Stimulated activated CD4-positive, alpha-beta T cell treated with anti-CD3 and anti-CD28 coated beads, Interleukin-4, amount 100 ng/mL, for 1 hour (primary cell): ENCODE measurements around the gene PCDHGB6.
"Not testable (repeated sequence)": the region's sequence is repeated elsewhere in the genome, so short reads cannot be mapped to it uniquely, and the experiment has no call there.

Experiments
- DNase-seq: peaks from one replicate; pipeline ENCODE4 v3.0.0-alpha.2; 2020

Gene PCDHGB6

DNA sequence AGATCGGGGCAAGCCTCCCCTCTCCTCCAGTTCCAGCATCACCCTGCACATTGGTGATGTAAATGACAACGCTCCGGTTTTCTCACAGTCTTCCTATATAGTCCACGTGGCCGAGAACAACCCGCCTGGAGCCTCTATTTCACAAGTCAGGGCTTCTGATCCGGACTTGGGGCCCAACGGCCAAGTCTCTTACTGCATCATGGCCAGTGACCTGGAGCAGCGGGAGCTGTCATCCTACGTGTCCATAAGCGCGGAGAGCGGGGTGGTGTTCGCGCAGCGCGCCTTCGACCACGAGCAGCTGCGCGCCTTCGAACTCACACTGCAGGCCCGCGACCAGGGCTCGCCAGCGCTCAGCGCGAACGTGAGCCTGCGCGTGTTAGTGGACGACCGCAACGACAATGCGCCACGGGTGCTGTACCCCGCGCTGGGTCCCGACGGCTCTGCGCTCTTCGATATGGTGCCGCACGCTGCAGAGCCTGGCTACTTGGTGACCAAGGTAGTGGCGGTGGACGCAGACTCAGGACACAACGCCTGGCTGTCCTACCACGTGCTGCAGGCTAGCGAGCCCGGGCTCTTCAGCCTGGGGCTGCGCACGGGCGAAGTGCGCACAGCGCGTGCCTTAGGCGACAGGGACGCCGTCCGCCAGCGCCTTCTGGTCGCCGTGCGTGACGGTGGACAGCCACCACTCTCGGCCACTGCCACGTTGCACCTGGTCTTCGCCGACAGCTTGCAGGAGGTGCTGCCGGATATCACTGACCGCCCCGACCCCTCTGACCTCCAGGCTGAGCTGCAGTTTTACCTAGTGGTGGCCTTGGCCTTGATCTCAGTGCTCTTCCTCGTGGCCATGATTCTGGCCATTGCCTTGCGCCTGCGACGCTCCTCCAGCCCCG, 18.4 kb upstream of the PCDHGB6 start:
- DNase-seq: no peak

GRCh38 chr5:141392429-141393198, 15.2 kb upstream of the PCDHGB6 start, which contains the start of gene PCDHGA8:
PCDHGA8 (plus strand) TSS chr5:141392633; CDS start chr5:141392814, 181 bp downstream.
- no peak for DNase-seq

DNA sequence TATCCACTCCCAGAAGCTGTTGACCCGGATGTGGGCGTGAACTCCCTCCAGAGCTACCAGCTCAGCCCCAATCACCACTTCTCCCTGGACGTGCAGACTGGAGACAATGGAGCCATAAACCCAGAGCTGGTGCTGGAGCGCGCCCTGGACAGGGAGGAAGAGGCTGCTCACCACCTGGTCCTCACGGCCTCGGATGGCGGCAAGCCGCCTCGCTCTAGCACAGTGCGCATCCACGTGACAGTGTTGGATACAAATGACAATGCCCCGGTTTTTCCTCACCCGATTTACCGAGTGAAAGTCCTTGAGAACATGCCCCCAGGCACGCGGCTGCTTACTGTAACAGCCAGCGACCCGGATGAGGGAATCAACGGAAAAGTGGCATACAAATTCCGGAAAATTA, 14.6 kb upstream of the PCDHGB6 start:
- no peak for DNase-seq

DNA sequence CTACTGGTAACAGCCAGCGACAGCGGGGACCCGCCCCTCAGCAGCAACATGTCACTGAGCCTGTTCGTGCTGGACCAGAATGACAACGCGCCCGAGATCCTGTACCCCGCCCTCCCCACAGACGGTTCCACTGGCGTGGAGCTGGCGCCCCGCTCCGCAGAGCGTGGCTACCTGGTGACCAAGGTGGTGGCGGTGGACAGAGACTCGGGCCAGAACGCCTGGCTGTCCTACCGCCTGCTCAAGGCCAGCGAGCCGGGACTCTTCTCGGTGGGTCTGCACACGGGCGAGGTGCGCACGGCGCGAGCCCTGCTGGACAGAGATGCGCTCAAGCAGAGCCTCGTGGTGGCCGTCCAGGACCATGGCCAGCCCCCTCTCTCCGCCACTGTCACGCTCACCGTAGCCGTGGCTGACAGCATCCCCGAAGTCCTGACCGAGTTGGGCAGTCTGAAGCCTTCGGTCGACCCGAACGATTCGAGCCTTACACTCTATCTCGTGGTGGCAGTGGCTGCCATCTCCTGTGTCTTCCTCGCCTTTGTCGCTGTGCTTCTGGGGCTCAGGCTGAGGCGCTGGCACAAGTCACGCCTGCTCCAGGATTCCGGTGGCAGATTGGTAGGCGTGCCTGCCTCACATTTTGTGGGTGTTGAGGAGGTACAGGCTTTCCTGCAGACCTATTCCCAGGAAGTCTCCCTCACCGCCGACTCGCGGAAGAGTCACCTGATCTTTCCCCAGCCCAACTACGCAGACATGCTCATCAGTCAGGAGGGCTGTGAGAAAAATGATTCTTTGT, 13.2 kb upstream of the PCDHGB6 start:
- DNase-seq: not testable (repeated sequence)

DNA sequence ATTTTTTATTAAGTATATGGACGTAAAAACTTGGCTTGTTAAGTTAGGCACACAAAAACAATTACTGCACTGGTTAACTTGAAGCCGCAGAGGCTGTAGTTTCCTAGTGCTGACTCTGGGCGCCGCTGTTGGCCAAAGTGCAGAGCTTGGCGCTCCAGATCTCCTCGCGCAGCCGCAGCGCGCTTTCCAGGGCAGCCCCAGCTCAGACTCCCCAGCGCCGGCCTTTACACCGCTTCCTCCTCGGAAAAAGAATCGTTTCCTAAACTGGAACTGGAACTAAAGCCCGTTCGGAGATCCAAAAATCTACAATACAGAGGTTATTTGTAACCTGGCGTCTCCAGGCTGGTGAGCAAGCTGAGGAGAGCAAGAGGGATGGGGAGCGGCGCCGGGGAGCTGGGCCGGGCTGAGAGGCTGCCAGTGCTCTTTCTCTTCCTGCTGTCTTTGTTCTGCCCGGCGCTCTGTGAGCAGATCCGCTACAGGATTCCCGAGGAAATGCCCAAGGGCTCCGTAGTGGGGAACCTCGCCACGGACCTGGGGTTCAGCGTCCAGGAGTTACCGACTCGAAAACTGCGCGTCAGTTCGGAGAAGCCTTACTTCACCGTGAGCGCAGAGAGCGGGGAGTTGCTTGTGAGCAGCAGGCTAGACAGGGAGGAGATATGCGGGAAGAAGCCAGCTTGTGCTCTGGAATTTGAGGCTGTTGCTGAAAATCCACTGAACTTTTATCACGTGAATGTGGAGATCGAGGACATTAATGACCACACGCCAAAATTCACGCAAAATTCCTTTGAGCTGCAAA, 9.9 kb upstream of the PCDHGB6 start, which contains the start of gene PCDHGB5:
TSS of gene PCDHGB5 (plus strand) at position 192 of the 796 bp plus-strand sequence. CDS start at position 373, 181 bp downstream.
- peak; percentile 56 for DNase-seq

GRCh38 chr5:141398608-141399007, 9.2 kb upstream of the PCDHGB6 start:
- DNase-seq: no peak

DNA sequence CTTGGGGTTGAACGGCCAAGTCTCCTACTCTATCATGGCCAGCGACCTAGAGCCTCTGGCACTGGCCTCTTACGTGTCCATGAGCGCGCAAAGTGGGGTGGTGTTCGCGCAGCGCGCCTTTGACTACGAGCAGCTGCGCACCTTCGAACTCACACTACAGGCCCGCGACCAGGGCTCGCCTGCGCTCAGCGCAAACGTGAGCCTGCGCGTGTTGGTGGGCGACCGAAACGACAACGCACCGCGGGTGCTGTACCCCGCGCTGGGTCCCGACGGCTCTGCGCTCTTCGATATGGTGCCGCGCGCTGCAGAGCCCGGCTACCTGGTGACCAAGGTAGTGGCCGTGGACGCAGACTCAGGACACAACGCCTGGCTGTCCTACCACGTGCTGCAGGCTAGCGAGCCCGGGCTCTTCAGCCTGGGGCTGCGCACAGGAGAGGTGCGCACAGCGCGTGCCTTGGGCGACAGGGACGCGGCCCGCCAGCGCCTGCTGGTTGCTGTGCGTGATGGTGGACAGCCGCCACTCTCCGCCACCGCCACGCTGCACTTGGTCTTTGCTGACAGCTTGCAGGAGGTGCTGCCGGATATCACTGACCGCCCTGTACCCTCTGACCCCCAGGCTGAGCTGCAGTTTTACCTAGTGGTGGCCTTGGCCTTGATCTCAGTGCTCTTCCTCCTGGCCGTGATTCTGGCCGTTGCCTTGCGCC, 8.1 kb upstream of the PCDHGB6 start:
- DNase-seq: no peak

DNA sequence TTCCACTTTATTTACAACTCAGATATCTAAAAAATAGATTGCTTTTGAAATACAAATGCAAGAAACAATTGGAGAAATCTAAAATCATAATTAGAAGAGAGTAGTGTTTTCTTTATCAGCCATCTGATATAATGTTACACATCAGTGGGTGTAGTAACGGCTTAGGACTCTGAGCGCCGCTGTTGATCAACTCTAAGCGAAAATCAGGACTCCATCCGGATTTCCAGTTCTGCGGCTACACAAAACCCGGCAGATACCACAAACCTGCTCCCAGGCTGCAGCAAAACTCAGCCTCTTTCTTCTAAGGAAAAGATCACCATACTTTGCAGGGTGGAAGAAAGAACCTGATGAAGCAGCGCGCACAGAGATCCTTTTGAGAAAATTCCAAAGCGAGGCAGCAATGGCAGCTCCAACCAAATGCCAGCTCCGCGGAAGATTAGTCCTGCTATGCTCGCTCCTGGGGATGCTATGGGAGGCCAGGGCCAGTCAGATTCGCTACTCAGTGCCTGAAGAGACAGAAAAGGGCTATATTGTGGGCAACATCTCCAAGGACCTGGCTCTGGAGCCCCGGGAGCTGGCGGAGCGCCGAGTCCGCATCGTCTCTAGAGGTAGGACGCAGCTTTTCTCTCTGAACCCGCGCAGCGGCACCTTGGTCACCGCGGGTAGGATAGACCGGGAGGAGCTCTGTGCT, 5.1 kb upstream of the PCDHGB6 start, which contains the start of gene PCDHGA9:
TSS of gene PCDHGA9 (plus strand) at position 226 of the 691 bp plus-strand sequence. CDS start at position 401, 175 bp downstream.
- DNase-seq: no peak

GRCh38 chr5:141403387-141403786, 4.4 kb upstream of the PCDHGB6 start:
- no peak for DNase-seq

- no peak for DNase-seq
Measured at GRCh38 chr5:141409598-141410306, 1.9 kb downstream of the PCDHGB6 start.

GRCh38 chr5:141411575-141411974, 3.8 kb downstream of the PCDHGB6 start:
- DNase-seq: no peak

DNA sequence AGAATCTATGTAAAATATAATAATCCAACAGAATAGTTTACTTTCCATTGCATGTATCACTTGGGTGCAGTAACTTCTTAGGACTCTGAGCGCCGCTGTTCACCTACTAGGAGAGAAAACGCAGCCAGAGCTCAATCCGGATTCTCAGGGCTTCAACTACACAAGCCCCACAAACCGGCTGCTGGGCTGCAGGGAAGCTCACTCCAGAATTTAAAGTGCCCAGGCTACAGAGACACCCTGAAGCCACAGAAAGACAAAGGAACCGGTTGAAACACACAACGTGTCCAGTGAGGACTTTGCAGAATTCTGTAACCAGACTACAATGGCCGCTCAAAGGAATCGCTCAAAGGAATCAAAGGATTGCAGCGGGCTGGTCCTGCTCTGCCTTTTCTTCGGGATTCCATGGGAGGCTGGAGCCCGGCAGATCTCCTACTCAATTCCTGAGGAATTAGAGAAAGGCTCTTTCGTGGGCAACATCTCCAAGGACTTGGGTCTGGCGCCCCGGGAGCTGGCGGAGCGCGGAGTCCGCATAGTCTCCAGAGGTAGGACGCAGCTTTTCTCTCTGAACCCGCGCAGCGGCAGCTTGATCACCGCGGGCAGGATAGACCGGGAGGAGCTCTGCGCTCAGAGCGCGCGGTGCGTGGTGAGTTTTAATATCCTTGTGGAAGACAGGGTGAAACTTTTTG, 5.2 kb downstream of the PCDHGB6 start, which contains the start of gene PCDHGA10:
TSS of gene PCDHGA10 (plus strand) at position 134 of the 686 bp plus-strand sequence. CDS start at position 323, 189 bp downstream.
- peak; percentile 59 for DNase-seq

DNA sequence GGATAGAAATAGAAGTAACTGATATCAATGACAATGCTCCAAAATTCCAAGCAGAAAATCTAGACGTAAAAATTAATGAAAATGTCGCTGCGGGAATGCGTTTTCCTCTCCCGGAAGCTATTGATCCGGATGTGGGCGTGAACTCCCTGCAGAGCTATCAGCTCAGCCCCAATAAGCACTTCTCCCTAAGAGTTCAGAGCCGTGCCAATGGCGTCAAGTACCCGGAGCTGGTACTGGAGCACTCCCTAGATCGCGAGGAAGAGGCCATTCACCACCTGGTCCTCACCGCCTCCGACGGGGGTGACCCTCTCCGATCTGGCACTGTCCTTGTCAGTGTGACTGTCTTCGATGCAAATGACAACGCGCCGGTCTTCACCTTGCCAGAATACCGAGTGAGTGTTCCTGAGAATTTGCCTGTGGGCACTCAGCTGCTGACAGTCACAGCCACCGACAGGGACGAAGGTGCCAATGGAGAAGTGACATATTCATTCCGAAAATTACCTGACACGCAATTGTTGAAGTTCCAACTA, 5.8 kb downstream of the PCDHGB6 start:
- DNase-seq: no peak

GRCh38 chr5:141414548-141415274, 6.9 kb downstream of the PCDHGB6 start:
- DNase-seq: not testable (repeated sequence)

DNA sequence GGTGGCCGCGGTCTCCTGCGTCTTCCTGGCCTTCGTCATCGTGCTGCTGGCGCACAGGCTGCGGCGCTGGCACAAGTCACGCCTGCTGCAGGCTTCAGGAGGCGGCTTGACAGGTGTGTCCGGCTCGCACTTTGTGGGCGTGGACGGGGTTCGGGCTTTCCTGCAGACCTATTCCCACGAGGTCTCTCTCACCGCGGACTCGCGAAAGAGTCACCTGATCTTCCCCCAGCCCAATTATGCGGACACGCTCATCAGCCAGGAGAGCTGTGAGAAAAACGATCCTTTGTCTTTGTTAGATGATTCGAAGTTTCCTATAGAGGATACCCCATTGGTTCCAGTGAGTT, 7.4 kb downstream of the PCDHGB6 start:
- not testable (repeated sequence) for DNase-seq

GRCh38 chr5:141417494-141418172, 9.8 kb downstream of the PCDHGB6 start, which contains the start of gene PCDHGB7:
PCDHGB7 (plus strand) TSS chr5:141417677; CDS start chr5:141417860, 183 bp downstream.
- DNase-seq: peak; percentile 58
